IPS DF 6.9 (cell line): Measurements from ENCODE around the gene SPATA6.

Experiments
- DNase-seq: peaks from one replicate; pipeline ENCODE4 v3.0.0-alpha.2; 2013; ENCODE audit warnings: low read depth, low spot score
- H3K27ac ChIP-seq: one replicate; pipeline ENCODE4 v1.5.1; 2013; ENCODE audit warnings: low read length, control low read depth
- H3K27me3 ChIP-seq: 2 replicates; pipeline ENCODE4 v1.6.1; 2013; ENCODE audit warnings: mild to moderate bottlenecking, low read length; ENCODE audit not compliant: control insufficient read depth, insufficient read depth
- H3K36me3 ChIP-seq: 2 replicates; pipeline ENCODE4 v1.6.1; 2013; ENCODE audit warnings: low read length; ENCODE audit not compliant: control insufficient read depth, insufficient read depth
- H3K4me1 ChIP-seq: 2 replicates; pipeline ENCODE4 v1.6.1; 2013; ENCODE audit warnings: low read length; ENCODE audit not compliant: control insufficient read depth, insufficient read depth
- H3K4me3 ChIP-seq: 2 replicates; pipeline ENCODE4 v1.5.1; 2013; ENCODE audit warnings: mild to moderate bottlenecking, low read length
- H3K9me3 ChIP-seq: 2 replicates; pipeline ENCODE4 v1.6.1; 2013; ENCODE audit warnings: low read length, inconsistent platforms; ENCODE audit not compliant: control insufficient read depth, insufficient read depth
- WGBS: extraction: QIAGEN DNeasy Blood & Tissue Kit; methylation state at CpG from one replicate; pipeline ENCODE4 v1.1.7; 2013; ENCODE audit warnings: mixed read lengths, missing lambda C conversion rate; ENCODE audit not compliant: insufficient read length, insufficient coverage; 5-methylcytosine and 5-hydroxymethylcytosine counted together

SPATA6 gene

GRCh38 chr1:48422009-48422408 lies 50.0 kb downstream of the SPATA6 start:
- H3K27me3 ChIP-seq = no peaks in the 10 kb centered on the region
- no peak overlapping the region for H3K4me3 ChIP-seq
- WGBS = no CpG with 5 or more reads among the region's 1 CpG
- H3K4me1 ChIP-seq = no peaks in the 10 kb centered on the region
- no peak overlapping the region for H3K27ac ChIP-seq
- H3K9me3 ChIP-seq = no peaks in the 10 kb centered on the region
- no peak for DNase-seq
- no peaks in the 10 kb centered on the region for H3K36me3 ChIP-seq

GRCh38 chr1:48418742-48419141 lies 53.3 kb downstream of the SPATA6 start:
- no CpG with 5 or more reads among the region's 1 CpG for WGBS
- DNase-seq = no peak
- H3K4me3 ChIP-seq = no peak overlapping the region
- H3K27ac ChIP-seq = no peak overlapping the region
- H3K27me3 ChIP-seq = no peaks in the 10 kb centered on the region
- H3K9me3 ChIP-seq = no peaks in the 10 kb centered on the region
- no peaks in the 10 kb centered on the region for H3K4me1 ChIP-seq
- no peaks in the 10 kb centered on the region for H3K36me3 ChIP-seq

- WGBS = no CpG with 5 or more reads among the region's 4 CpGs
- H3K27ac ChIP-seq = no peak overlapping the region
- no peaks in the 10 kb centered on the region for H3K27me3 ChIP-seq
- H3K4me3 ChIP-seq = no peak overlapping the region
- DNase-seq = no peak
- H3K4me1 ChIP-seq = no peaks in the 10 kb centered on the region
- no peaks in the 10 kb centered on the region for H3K36me3 ChIP-seq
- no peaks in the 10 kb centered on the region for H3K9me3 ChIP-seq
Observed at GRCh38 chr1:48415050-48415449, 57.0 kb downstream of the SPATA6 start.

GRCh38 chr1:48414264-48414663 lies 57.7 kb downstream of the SPATA6 start:
- no peaks in the 10 kb centered on the region for H3K4me1 ChIP-seq
- H3K4me3 ChIP-seq = no peak overlapping the region
- no peak for DNase-seq
- H3K36me3 ChIP-seq = no peaks in the 10 kb centered on the region
- no peaks in the 10 kb centered on the region for H3K27me3 ChIP-seq
- no peak overlapping the region for H3K27ac ChIP-seq
- WGBS = no CpG with 5 or more reads among the region's 2 CpGs
- H3K9me3 ChIP-seq = no peaks in the 10 kb centered on the region

GRCh38 chr1:48405940-48406339 lies 66.1 kb downstream of the SPATA6 start:
- no peaks in the 10 kb centered on the region for H3K9me3 ChIP-seq
- no peaks in the 10 kb centered on the region for H3K4me1 ChIP-seq
- no peak for DNase-seq
- no peaks in the 10 kb centered on the region for H3K36me3 ChIP-seq
- WGBS = no CpG with 5 or more reads among the region's 2 CpGs
- no peak overlapping the region for H3K4me3 ChIP-seq
- H3K27me3 ChIP-seq = no peaks in the 10 kb centered on the region
- no peak overlapping the region for H3K27ac ChIP-seq

GRCh38 chr1:48405400-48405799 lies 66.6 kb downstream of the SPATA6 start:
- H3K27me3 ChIP-seq = no peaks in the 10 kb centered on the region
- WGBS = no CpG with 5 or more reads among the region's 1 CpG
- H3K4me3 ChIP-seq = no peak overlapping the region
- no peak overlapping the region for H3K27ac ChIP-seq
- H3K4me1 ChIP-seq = no peaks in the 10 kb centered on the region
- H3K36me3 ChIP-seq = no peaks in the 10 kb centered on the region
- H3K9me3 ChIP-seq = no peaks in the 10 kb centered on the region
- DNase-seq = no peak

- H3K27me3 ChIP-seq = no peaks in the 10 kb centered on the region
- no peaks in the 10 kb centered on the region for H3K9me3 ChIP-seq
- no peaks in the 10 kb centered on the region for H3K4me1 ChIP-seq
- H3K27ac ChIP-seq = no peak overlapping the region
- H3K4me3 ChIP-seq = no peak overlapping the region
- H3K36me3 ChIP-seq = no peaks in the 10 kb centered on the region
- no peak for DNase-seq
- WGBS = no CpG with 5 or more reads among the region's 2 CpGs
Observed at GRCh38 chr1:48402599-48402998, 69.4 kb downstream of the SPATA6 start.

- H3K4me1 ChIP-seq = no peaks in the 10 kb centered on the region
- H3K4me3 ChIP-seq = no peak overlapping the region
- WGBS = no CpG with 5 or more reads among the region's 2 CpGs
- H3K27ac ChIP-seq = no peak overlapping the region
- no peak for DNase-seq
- H3K9me3 ChIP-seq = no peaks in the 10 kb centered on the region
- H3K27me3 ChIP-seq = no peaks in the 10 kb centered on the region
- no peaks in the 10 kb centered on the region for H3K36me3 ChIP-seq
Observed at GRCh38 chr1:48396208-48396607, 75.8 kb downstream of the SPATA6 start.

GRCh38 chr1:48391926-48392325 lies 80.1 kb downstream of the SPATA6 start:
- Histone ChIP-seq H3K36me3 (no peaks in the 10 kb centered on the region), H3K27ac (no peak overlapping the region), H3K27me3 (no peaks in the 10 kb centered on the region), H3K4me3 (no peak overlapping the region), H3K4me1 (no peaks in the 10 kb centered on the region), H3K9me3 (no peaks in the 10 kb centered on the region; the same call in 1 of the 2 replicates)
- WGBS = no CpG with 5 or more reads among the region's 2 CpGs
- no peak for DNase-seq

- no CpG with 5 or more reads among the region's 3 CpGs for WGBS
- Histone ChIP-seq H3K4me1 (no peaks in the 10 kb centered on the region), H3K36me3 (no peaks in the 10 kb centered on the region), H3K4me3 (no peak overlapping the region), H3K9me3 (no peaks in the 10 kb centered on the region; the same call in 1 of the 2 replicates), H3K27me3 (no peaks in the 10 kb centered on the region), H3K27ac (no peak overlapping the region)
- no peak for DNase-seq
Observed at GRCh38 chr1:48387409-48387808, 84.6 kb downstream of the SPATA6 start.

GRCh38 chr1:48374785-48375184 lies 97.2 kb downstream of the SPATA6 start:
- no peaks in the 10 kb centered on the region for H3K27me3 ChIP-seq
- no peaks in the 10 kb centered on the region for H3K4me1 ChIP-seq
- no peak overlapping the region for H3K4me3 ChIP-seq
- H3K27ac ChIP-seq = no peak overlapping the region
- DNase-seq = no peak
- no peaks in the 10 kb centered on the region for H3K36me3 ChIP-seq
- H3K9me3 ChIP-seq = no peaks in the 10 kb centered on the region
